ENCODE results near the gene ATP11C. TPM values are rescaled to one million over a fixed set of nuclear protein-coding genes. Genes with fewer than 3 reads are reported as not detected.
"Not testable (repeated sequence)": the region's sequence is repeated elsewhere in the genome, so short reads cannot be mapped to it uniquely, and the experiment has no call there.

Gene ATP11C
- total and polyA plus RNA-seq, 9 of the 15 experiments (the other 6 are each of a cell fraction or from before 2014, with no cell fraction given), result 18.2 to 42.2 (median 29.4) TPM

- TF ChIP-seq, protein P1, sequence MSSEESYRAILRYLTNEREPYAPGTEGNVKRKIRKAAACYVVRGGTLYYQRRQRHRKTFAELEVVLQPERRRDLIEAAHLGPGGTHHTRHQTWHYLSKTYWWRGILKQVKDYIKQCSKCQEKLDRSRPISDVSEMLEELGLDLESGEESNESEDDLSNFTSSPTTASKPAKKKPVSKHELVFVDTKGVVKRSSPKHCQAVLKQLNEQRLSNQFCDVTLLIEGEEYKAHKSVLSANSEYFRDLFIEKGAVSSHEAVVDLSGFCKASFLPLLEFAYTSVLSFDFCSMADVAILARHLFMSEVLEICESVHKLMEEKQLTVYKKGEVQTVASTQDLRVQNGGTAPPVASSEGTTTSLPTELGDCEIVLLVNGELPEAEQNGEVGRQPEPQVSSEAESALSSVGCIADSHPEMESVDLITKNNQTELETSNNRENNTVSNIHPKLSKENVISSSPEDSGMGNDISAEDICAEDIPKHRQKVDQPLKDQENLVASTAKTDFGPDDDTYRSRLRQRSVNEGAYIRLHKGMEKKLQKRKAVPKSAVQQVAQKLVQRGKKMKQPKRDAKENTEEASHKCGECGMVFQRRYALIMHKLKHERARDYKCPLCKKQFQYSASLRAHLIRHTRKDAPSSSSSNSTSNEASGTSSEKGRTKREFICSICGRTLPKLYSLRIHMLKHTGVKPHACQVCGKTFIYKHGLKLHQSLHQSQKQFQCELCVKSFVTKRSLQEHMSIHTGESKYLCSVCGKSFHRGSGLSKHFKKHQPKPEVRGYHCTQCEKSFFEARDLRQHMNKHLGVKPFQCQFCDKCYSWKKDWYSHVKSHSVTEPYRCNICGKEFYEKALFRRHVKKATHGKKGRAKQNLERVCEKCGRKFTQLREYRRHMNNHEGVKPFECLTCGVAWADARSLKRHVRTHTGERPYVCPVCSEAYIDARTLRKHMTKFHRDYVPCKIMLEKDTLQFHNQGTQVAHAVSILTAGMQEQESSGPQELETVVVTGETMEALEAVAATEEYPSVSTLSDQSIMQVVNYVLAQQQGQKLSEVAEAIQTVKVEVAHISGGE (CRISPR knock-in tag; IDR thresholded peaks at IDR 0.05), result no peak
- TF ChIP-seq, protein P2, sequence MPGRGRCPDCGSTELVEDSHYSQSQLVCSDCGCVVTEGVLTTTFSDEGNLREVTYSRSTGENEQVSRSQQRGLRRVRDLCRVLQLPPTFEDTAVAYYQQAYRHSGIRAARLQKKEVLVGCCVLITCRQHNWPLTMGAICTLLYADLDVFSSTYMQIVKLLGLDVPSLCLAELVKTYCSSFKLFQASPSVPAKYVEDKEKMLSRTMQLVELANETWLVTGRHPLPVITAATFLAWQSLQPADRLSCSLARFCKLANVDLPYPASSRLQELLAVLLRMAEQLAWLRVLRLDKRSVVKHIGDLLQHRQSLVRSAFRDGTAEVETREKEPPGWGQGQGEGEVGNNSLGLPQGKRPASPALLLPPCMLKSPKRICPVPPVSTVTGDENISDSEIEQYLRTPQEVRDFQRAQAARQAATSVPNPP (IDR thresholded peaks at IDR 0.05; ENCODE audit: borderline replicate concordance, insufficient read depth, insufficient read length), result no peak
- TF ChIP-seq THAP7 (CRISPR knock-in tag; IDR thresholded peaks at IDR 0.05) (no peak), NR2C2 (CRISPR knock-in tag; IDR thresholded peaks at IDR 0.05) (no peak), NR2C2 (tag; IDR thresholded peaks at IDR 0.05) (no peak), VEZF1 (CRISPR knock-in tag; IDR thresholded peaks at IDR 0.05) (no peak)
- TF ChIP-seq, protein P3, sequence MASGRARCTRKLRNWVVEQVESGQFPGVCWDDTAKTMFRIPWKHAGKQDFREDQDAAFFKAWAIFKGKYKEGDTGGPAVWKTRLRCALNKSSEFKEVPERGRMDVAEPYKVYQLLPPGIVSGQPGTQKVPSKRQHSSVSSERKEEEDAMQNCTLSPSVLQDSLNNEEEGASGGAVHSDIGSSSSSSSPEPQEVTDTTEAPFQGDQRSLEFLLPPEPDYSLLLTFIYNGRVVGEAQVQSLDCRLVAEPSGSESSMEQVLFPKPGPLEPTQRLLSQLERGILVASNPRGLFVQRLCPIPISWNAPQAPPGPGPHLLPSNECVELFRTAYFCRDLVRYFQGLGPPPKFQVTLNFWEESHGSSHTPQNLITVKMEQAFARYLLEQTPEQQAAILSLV (tag; IDR thresholded peaks at IDR 0.05), result no peak
These were observed 90.3 kb downstream of the ATP11C start (continued) for GRCh38 chrX:139842326-139843185.

DNA sequence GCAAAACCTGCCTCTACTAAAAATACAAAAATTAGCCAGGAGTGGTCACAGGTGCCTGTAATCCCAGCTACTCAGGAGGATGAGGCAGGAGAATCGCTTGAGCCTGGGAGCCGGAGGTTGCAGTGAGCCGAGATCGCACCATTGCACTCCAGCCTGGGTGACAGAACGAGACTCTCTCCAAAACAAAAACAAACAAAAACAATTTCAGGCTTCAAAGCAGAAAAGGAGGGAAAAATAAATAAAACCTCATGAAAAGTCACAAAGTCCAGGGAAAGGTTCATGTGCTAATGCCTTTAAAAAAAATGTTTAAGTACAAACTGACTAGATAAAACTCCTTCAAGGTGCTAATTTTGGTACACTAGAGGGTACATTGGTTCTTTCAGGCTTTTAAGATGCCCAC is 96.5 kb downstream of the ATP11C start:
- DNase-seq (ENCODE audit: extremely low read depth in 1 of 4, low spot score in 3 of 4); FAIRE-seq; H3K9me3 ChIP-seq (replicated peaks; ENCODE audit: control insufficient read depth, insufficient read depth, low read depth, low read length); H3K27me3 ChIP-seq (ENCODE audit: control insufficient read depth in 2 of 2, insufficient read depth in 2 of 2, low read length in 2 of 2); in situ Hi-C loops (cut with MboI); H3K4me3 ChIP-seq; H3K4me2 ChIP-seq (ENCODE audit: insufficient read depth, low read length); H3K4me1 ChIP-seq (replicated peaks in 1 of 2; ENCODE audit: control insufficient read depth in 2 of 2, insufficient read depth in 2 of 2, low read length in 2 of 2); CTCF ChIA-PET (ENCODE audit: low intra/inter-chr PET ratio); H2AFZ ChIP-seq (ENCODE audit: low read depth, low read length); H3K27ac ChIP-seq (ENCODE audit: extremely low read depth, low read depth, low read length); intact Hi-C loops (cut with micrococcal nuclease); BruUV-seq (replicated peaks); H3K9me1 ChIP-seq (ENCODE audit: control insufficient read depth, insufficient read depth, low read length); ATAC-seq; H3K36me3 ChIP-seq (ENCODE audit: control insufficient read depth, insufficient read depth, low read length); H4K20me1 ChIP-seq (replicated peaks; ENCODE audit: control insufficient read depth, insufficient read depth, low read length); H3K9ac ChIP-seq (ENCODE audit: insufficient read depth in 1 of 2, low read depth in 2 of 2, low read length in 2 of 2); POLR2A ChIA-PET: not testable (repeated sequence)
- 96% methylated on average over 3 of the region's 5 CpGs for WGBS (ENCODE audit: insufficient coverage, low coverage, missing lambda C conversion rate)
- peaks cover 13% of the 10 kb centered on the region; the same call in 2 of the 3 replicates for H3K79me2 ChIP-seq (ENCODE audit: control insufficient read depth, insufficient read depth, low read length)

Measured in K562 (cell line).